Parathyroid adenoma (tissue), 2 donors: ENCODE measurements around the gene CR1.
A peak's percentile ranks its signal among the peaks of the same experiment; 100 is the strongest.

ENCODE experiments used
- H2AFZ ChIP-seq: fragments of 300-600 bp; sonication (generic); one replicate; pipeline ENCODE4 v1.7.0; 2017; ENCODE audit warnings: antibody characterized with exemption, mild to moderate bottlenecking
- H3K27ac ChIP-seq: fragments of 300-600 bp; sonication (generic); one replicate; pipeline ENCODE4 v1.7.0; 2017
- H3K27me3 ChIP-seq: fragments of 300-600 bp; sonication (generic); one replicate; pipeline ENCODE4 v1.7.0; 2017; ENCODE audit warnings: low read length; ENCODE audit not compliant: control insufficient read depth, insufficient read depth
- H3K36me3 ChIP-seq: fragments of 300-600 bp; sonication (generic); one replicate; pipeline ENCODE4 v1.7.0; 2017; ENCODE audit warnings: low read length; ENCODE audit not compliant: control insufficient read depth, insufficient read depth
- H3K4me1 ChIP-seq: fragments of 300-600 bp; sonication (generic); one replicate; pipeline ENCODE4 v1.7.0; 2017; ENCODE audit warnings: control low read depth
- H3K4me2 ChIP-seq: fragments of 300-600 bp; sonication (generic); one replicate; pipeline ENCODE4 v1.7.0; 2017; ENCODE audit warnings: low read length
- H3K4me3 ChIP-seq: fragments of 300-600 bp; sonication (generic); one replicate; pipeline ENCODE4 v1.7.0; 2017; ENCODE audit warnings: low read depth, low read length
- H3K79me2 ChIP-seq: fragments of 300-600 bp; sonication (generic); one replicate; pipeline ENCODE4 v1.7.0; 2017; ENCODE audit warnings: control low read depth
- H3K9ac ChIP-seq: fragments of 300-600 bp; sonication (generic); one replicate; pipeline ENCODE4 v1.7.0; 2017; ENCODE audit warnings: mild to moderate bottlenecking
- H3K9me3 ChIP-seq: fragments of 300-600 bp; sonication (generic); one replicate; pipeline ENCODE4 v1.7.0; 2017; ENCODE audit warnings: low read length; ENCODE audit not compliant: control insufficient read depth
- TF ChIP-seq, protein P1 (sequence below): fragments of 300-600 bp; sonication (generic); IDR thresholded peaks from one replicate; pipeline ENCODE4 v1.7.0; 2017; ENCODE audit warnings: antibody characterized with exemption, mild to moderate bottlenecking
- donor health status: primary hyperparathyroidism.

The CR1 gene

GRCh38 chr1:207645635-207646081, 149.7 kb downstream of the CR1 start:
- peak overlapping the region; percentile 82 for H3K4me2 ChIP-seq
- no peaks in the 10 kb centered on the region for H3K36me3 ChIP-seq
- H2AFZ ChIP-seq: peak overlapping the region; percentile 82
- no peaks in the 10 kb centered on the region for H3K79me2 ChIP-seq
- peak overlapping the region; percentile 75 for H3K4me3 ChIP-seq
- TF ChIP-seq, protein P1, sequence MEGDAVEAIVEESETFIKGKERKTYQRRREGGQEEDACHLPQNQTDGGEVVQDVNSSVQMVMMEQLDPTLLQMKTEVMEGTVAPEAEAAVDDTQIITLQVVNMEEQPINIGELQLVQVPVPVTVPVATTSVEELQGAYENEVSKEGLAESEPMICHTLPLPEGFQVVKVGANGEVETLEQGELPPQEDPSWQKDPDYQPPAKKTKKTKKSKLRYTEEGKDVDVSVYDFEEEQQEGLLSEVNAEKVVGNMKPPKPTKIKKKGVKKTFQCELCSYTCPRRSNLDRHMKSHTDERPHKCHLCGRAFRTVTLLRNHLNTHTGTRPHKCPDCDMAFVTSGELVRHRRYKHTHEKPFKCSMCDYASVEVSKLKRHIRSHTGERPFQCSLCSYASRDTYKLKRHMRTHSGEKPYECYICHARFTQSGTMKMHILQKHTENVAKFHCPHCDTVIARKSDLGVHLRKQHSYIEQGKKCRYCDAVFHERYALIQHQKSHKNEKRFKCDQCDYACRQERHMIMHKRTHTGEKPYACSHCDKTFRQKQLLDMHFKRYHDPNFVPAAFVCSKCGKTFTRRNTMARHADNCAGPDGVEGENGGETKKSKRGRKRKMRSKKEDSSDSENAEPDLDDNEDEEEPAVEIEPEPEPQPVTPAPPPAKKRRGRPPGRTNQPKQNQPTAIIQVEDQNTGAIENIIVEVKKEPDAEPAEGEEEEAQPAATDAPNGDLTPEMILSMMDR: no peak
- H3K9me3 ChIP-seq: no peaks in the 10 kb centered on the region
- H3K27me3 ChIP-seq: no peaks in the 10 kb centered on the region
- H3K4me1 ChIP-seq: no peaks in the 10 kb centered on the region
- no peak overlapping the region for H3K9ac ChIP-seq
- H3K27ac ChIP-seq: no peak overlapping the region

DNA sequence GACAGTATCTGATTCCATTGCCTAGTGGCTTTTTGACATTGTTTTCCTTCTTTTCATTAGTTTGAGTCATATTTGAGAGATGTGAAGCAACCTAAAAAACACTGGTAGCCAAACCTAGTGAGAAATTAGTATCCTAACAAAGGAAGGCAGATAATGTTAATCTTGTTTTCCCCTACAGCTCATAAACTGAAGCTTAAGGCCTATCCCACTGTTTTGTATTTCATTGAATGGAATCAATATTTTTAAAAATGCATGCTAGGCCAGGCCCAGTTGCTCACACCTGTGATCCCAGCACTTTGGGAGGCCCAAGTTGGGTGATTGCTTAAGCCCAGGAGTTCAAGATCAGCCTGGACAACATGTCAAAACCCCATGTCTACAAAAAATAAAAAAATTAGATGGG, 150.2 kb downstream of the CR1 start:
- no peaks in the 10 kb centered on the region for H3K4me1 ChIP-seq
- no peak overlapping the region for H3K4me2 ChIP-seq
- H3K4me3 ChIP-seq: no peak overlapping the region
- no peak overlapping the region for H2AFZ ChIP-seq
- no peak overlapping the region for H3K27ac ChIP-seq
- no peaks in the 10 kb centered on the region for H3K36me3 ChIP-seq
- no peaks in the 10 kb centered on the region for H3K79me2 ChIP-seq
- H3K9ac ChIP-seq: no peak overlapping the region
- no peaks in the 10 kb centered on the region for H3K27me3 ChIP-seq
- TF ChIP-seq, protein P1: no peak
- no peaks in the 10 kb centered on the region for H3K9me3 ChIP-seq

DNA sequence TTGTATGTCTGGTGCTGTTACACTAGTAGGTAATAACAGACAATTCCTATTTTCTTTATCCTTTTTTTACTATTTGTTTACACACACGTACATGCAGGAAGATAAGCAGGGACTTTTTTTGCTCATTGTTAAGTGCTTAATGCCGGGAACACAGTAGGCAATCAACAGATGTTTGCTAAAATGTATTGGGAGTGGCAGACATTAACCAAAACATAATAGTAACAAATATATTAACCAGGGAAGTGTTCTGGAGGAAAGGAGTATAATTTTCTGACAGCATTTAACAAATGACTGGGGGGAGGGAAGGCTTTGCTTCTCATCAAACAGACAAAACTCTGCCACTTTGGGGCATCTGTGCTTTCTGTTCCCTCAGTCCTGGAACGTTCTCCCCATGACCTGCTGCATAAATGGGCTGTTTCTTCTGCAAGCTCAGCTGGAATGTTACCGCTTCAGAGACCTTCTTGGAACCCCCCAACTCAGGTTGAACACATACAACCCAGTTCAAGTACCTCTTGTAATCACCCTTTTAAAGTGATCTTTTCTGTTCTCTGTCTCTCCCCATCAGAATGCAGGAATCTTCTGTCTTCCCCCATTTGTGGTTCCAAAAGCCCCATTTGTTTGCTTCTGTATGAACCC, 151.1 kb downstream of the CR1 start:
- H3K9me3 ChIP-seq: no peaks in the 10 kb centered on the region

DNA sequence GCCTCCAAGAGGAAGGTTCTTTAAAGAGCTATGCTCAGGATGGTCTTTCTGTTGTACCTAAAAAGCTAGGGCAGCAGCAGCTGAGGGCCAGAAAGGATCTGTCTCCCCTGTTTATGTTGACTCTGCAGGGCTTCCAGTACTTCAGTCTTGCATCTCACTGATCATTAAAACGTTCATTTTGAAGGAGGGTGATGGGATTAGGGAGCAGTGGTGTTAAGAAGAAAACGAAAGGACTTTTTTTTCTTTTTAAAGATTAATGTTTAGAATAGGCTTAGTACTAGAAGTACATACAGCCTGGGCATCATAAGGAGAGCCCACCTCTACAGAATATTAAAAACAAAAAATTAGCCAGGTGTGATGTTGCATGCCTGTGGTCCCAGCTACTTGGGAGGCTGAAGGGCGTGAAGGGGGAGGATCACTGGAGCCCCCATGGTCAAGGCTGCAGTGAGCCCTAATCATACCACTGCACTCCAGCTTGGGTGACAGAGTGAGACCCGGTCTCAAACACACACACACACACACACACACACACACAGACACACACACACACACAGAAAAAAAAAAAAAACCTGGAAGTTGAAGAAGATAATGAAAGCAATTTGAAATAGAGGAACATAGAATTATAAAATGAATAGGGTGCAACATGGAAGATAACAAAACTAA, 151.8 kb downstream of the CR1 start:
- Histone ChIP-seq H3K27me3 (no peaks in the 10 kb centered on the region), H2AFZ (no peak overlapping the region), H3K36me3 (no peaks in the 10 kb centered on the region), H3K4me1 (no peaks in the 10 kb centered on the region), H3K9ac (no peak overlapping the region), H3K79me2 (no peaks in the 10 kb centered on the region), H3K4me2 (no peak overlapping the region), H3K4me3 (no peak overlapping the region), H3K9me3 (no peaks in the 10 kb centered on the region), H3K27ac (no peak overlapping the region)
- TF ChIP-seq, protein P1: no peak

More for the DNA sequence above, 151.1 kb downstream of the CR1 start:
- Histone ChIP-seq H3K4me2 (no peak overlapping the region), H3K79me2 (no peaks in the 10 kb centered on the region), H3K36me3 (no peaks in the 10 kb centered on the region), H2AFZ (no peak overlapping the region), H3K27me3 (no peaks in the 10 kb centered on the region), H3K9ac (no peak overlapping the region), H3K27ac (no peak overlapping the region), H3K4me3 (no peak overlapping the region), H3K4me1 (no peaks in the 10 kb centered on the region)
- TF ChIP-seq, protein P1: no peak
